IMR-90 (cell line): ENCODE data around the gene PHC3. TPM values are rescaled to one million over a fixed set of nuclear protein-coding genes. Genes with fewer than 3 reads are reported as not detected.

ENCODE experiments used
- ATAC-seq: fragments of 200-7000 bp; cut with Tn5 transposase; 2 replicates; pipeline ENCODE4 v1.9.1; 2020; ENCODE audit warnings: low read depth, mild to moderate bottlenecking, moderate library complexity
- BruUV-seq: library from RNA; stranded (reverse); fragments of 400-500 nt; replicated peaks from 2 replicates; lab custom pipeline; 2021; lab: Mats Ljungman, UMichigan
- CTCF ChIA-PET: fragments of 300-600 bp; formaldehyde crosslinking; extraction: SDS; loops from one replicate; lab custom pipeline; 2021; ENCODE audit warnings: antibody characterized with exemption; lab: Yijun Ruan, JAX
- POLR2A ChIA-PET: fragments of 300-600 bp; sonication (Branson Sonifier 250); formaldehyde crosslinking; loops from one replicate; lab custom pipeline; 2022; ENCODE audit warnings: antibody characterized with exemption; ENCODE audit not compliant: unreplicated experiment; lab: Charles Lee
- DNase-seq: peaks from one replicate; pipeline ENCODE4 v3.0.0; 2013
- H2AFZ ChIP-seq: replicated peaks from 2 replicates; pipeline ENCODE3; 2013; ENCODE audit warnings: low read length, mild to moderate bottlenecking; ENCODE audit not compliant: poor library complexity
- H2AK5ac ChIP-seq: 2 replicates; pipeline ENCODE4 v1.6.1; 2013; ENCODE audit warnings: low read depth, low read length, inconsistent platforms
- H2AK9ac ChIP-seq: replicated peaks from 2 replicates; pipeline ENCODE3; 2013; ENCODE audit warnings: mild to moderate bottlenecking, low read depth, low read length, moderate library complexity; ENCODE audit not compliant: poor library complexity
- H2BK120ac ChIP-seq: 2 replicates; pipeline ENCODE4 v1.6.1; 2013; ENCODE audit warnings: low read depth, low read length, inconsistent platforms
- H2BK15ac ChIP-seq: 3 replicates; pipeline ENCODE4 v1.6.1; 2013; ENCODE audit warnings: low read depth, low read length, inconsistent platforms
- H2BK20ac ChIP-seq: 2 replicates; pipeline ENCODE4 v1.6.1; 2013; ENCODE audit warnings: low read depth, mild to moderate bottlenecking, inconsistent platforms, low read length, moderate library complexity
- H2BK5ac ChIP-seq: 2 replicates; pipeline ENCODE4 v1.6.1; 2013; ENCODE audit warnings: mild to moderate bottlenecking, low read depth, low read length, inconsistent platforms; ENCODE audit not compliant: poor library complexity, severe bottlenecking
- H3K14ac ChIP-seq: replicated peaks from 2 replicates; pipeline ENCODE4 v1.6.1; 2013; ENCODE audit warnings: low read depth, low read length, inconsistent platforms
- H3K18ac ChIP-seq: 2 replicates; pipeline ENCODE4 v1.6.1; 2013; ENCODE audit warnings: low read depth, low read length, control low read depth
- H3K23ac ChIP-seq: 2 replicates; pipeline ENCODE4 v1.6.1; 2013; ENCODE audit warnings: low read depth, low read length, inconsistent platforms
- H3K27ac ChIP-seq: 2 replicates; pipeline ENCODE4 v1.5.1; 2013; ENCODE audit warnings: mild to moderate bottlenecking, control low read depth, low read length; ENCODE audit not compliant: insufficient read depth
- H3K27me3 ChIP-seq: 2 replicates; pipeline ENCODE4 v1.6.1; 2013; ENCODE audit warnings: low read length; ENCODE audit not compliant: control insufficient read depth, insufficient read depth
- H3K36me3 ChIP-seq: 2 replicates; pipeline ENCODE4 v1.6.1; 2013; ENCODE audit warnings: low read length, mixed read lengths; ENCODE audit not compliant: control insufficient read depth, insufficient read depth
- H3K4ac ChIP-seq: 2 replicates; pipeline ENCODE4 v1.6.1; 2013; ENCODE audit warnings: low read depth, low read length, inconsistent platforms
- H3K4me1 ChIP-seq: 2 replicates; pipeline ENCODE4 v1.6.1; 2013; ENCODE audit warnings: low read length, mixed read lengths; ENCODE audit not compliant: control insufficient read depth, insufficient read depth
- H3K4me2 ChIP-seq: 2 replicates; pipeline ENCODE4 v1.6.1; 2013; ENCODE audit warnings: low read depth, mild to moderate bottlenecking, control low read depth, low read length, moderate library complexity
- H3K4me3 ChIP-seq: 2 replicates; pipeline ENCODE4 v1.5.1; 2013; ENCODE audit warnings: low read depth, mild to moderate bottlenecking, control low read depth, low read length, moderate library complexity; ENCODE audit not compliant: insufficient read depth
- H3K56ac ChIP-seq: 2 replicates; pipeline ENCODE4 v1.6.1; 2013; ENCODE audit warnings: low read length, inconsistent platforms; ENCODE audit not compliant: insufficient read depth; ENCODE audit errors: extremely low read depth
- H3K79me1 ChIP-seq, 2 experiments: 2 replicates each; pipeline ENCODE4 v1.6.1; 2013; ENCODE audit warnings: low read length in 2 of 2, inconsistent platforms in 1 of 2, low read depth in 1 of 2
- H3K9ac ChIP-seq: 2 replicates; pipeline ENCODE4 v1.6.1; 2013; ENCODE audit warnings: low read depth, low read length, control low read depth
- H3K9me1 ChIP-seq: 2 replicates; pipeline ENCODE4 v1.6.1; 2013; ENCODE audit warnings: low read length, inconsistent platforms; ENCODE audit not compliant: insufficient read depth
- H3K9me3 ChIP-seq: 2 replicates; pipeline ENCODE4 v1.6.1; 2013; ENCODE audit warnings: low read length; ENCODE audit not compliant: control insufficient read depth, insufficient read depth
- H4K20me1 ChIP-seq: 2 replicates; pipeline ENCODE4 v1.6.1; 2013; ENCODE audit warnings: low read length, inconsistent platforms; ENCODE audit not compliant: insufficient read depth
- H4K5ac ChIP-seq: 2 replicates; pipeline ENCODE4 v1.6.1; 2013; ENCODE audit warnings: mild to moderate bottlenecking, low read depth, low read length, control low read depth
- H4K8ac ChIP-seq, 2 experiments: 2 replicates each; pipeline ENCODE4 v1.6.1; 2013; ENCODE audit warnings: low read depth in 2 of 2, low read length in 2 of 2, control low read depth in 1 of 2, inconsistent platforms in 1 of 2
- H4K91ac ChIP-seq: 2 replicates; pipeline ENCODE4 v1.6.1; 2013; ENCODE audit warnings: low read depth, low read length, inconsistent platforms; ENCODE audit not compliant: insufficient read depth
- BHLHE40 ChIP-seq: fragments of 150-350 bp; IDR thresholded peaks from 2 replicates; pipeline ENCODE4 v1.6.1; 2016; ENCODE audit warnings: mild to moderate bottlenecking, low read depth, low read length
- CTCF ChIP-seq: conservative IDR thresholded peaks from 2 replicates; pipeline ENCODE4 v1.5.1; 2012; ENCODE audit warnings: mild to moderate bottlenecking, low read depth, low read length, improper control_type of control experiment
- RAD21 ChIP-seq: IDR thresholded peaks from 2 replicates; pipeline ENCODE4 v1.6.1; 2012; ENCODE audit warnings: low read length, improper control_type of control experiment
- SMC3 ChIP-seq: fragments of 150-350 bp; IDR thresholded peaks from 2 replicates; pipeline ENCODE4 v1.6.1; 2016; ENCODE audit warnings: low read depth, mild to moderate bottlenecking, antibody characterized with exemption, low read length, moderate library complexity
- USF2 ChIP-seq: fragments of 150-350 bp; IDR thresholded peaks from 2 replicates; pipeline ENCODE4 v1.6.1; 2017; ENCODE audit warnings: mild to moderate bottlenecking, antibody characterized with exemption, low read length, low read depth
- WGBS, 2 experiments: methylation state at CpG; one replicate each; pipeline versions ENCODE4 v1.1.5 to v1.1.7; 2013; ENCODE audit warnings: missing lambda C conversion rate in 2 of 2; ENCODE audit not compliant: insufficient read length in 1 of 2; ENCODE audit errors: extremely low coverage in 2 of 2; 5-methylcytosine and 5-hydroxymethylcytosine counted together
- dilution Hi-C: fragments of 300-500 bp; cut with HindIII; formaldehyde crosslinking; loops from one replicate; pipeline ENCODE4 v1.14.3; 2018; ENCODE audit warnings: low sequenced_read_pairs; ENCODE audit not compliant: unreplicated experiment
- in situ Hi-C: fragments of 300-500 bp; cut with MboI; formaldehyde crosslinking; loops from 3 replicates; pipeline ENCODE4 v1.14.3; 2019; ENCODE audit warnings: low sequenced_read_pairs, inconsistent platforms, mixed read lengths
- intact Hi-C: fragments of 100-400 bp; cut with micrococcal nuclease; formaldehyde crosslinking; loops from 2 replicates; pipeline ENCODE4 v1.10.0; 2022
- polyA plus RNA-seq, 3 experiments: library from polyadenylated mRNA; depleted of rRNA; stranded (reverse); fragments of >200 nt; gene quantifications; 2 replicates each; pipeline ENCODE4 v1.2.3, GENCODE V29; 2012; ENCODE audit warnings: low replicate concordance in 1 of 3
- total RNA-seq: library from RNA; depleted of rRNA; stranded (reverse); fragments of >200 nt; gene quantifications from 2 replicates; pipeline ENCODE4 v1.2.3, GENCODE V29; 2012

The PHC3 gene
- total and polyA plus RNA-seq, 2 of the 4 experiments (the other 2 are of a cell fraction) = 18.3 to 26.3 TPM

- BruUV-seq = no TSS peak
- POLR2A ChIA-PET = no interaction called here
- H3K14ac ChIP-seq = 0 out of 2 replicates have a peak overlapping the region, but pooled peaks have one; percentile 22
- peaks cover 16% of the 10 kb centered on the region; the same call in 1 of the 2 replicates for H4K20me1 ChIP-seq
- H4K8ac ChIP-seq = no peak overlapping the region
- H3K18ac ChIP-seq = no peak overlapping the region
- no peak overlapping the region for H3K4ac ChIP-seq
- no CpG with 5 or more reads among the region's 1 CpG for WGBS, 2 experiments
- in situ Hi-C loops (no loop called here), intact Hi-C loops (no loop called here), dilution Hi-C loops (no loop called here)
- no peak for TF ChIP-seq SMC3
- TF ChIP-seq BHLHE40 = no peak
- no peak for TF ChIP-seq RAD21
- TF ChIP-seq CTCF = no peak
- no peak for TF ChIP-seq USF2
- H2BK20ac ChIP-seq = no peak overlapping the region
- H3K9ac ChIP-seq = peak overlapping the region; percentile 99
- H2BK120ac ChIP-seq = no peak overlapping the region
- H3K27ac ChIP-seq = peak overlapping the region; percentile 47; the same call in 1 of the 2 replicates
- H3K4me1 ChIP-seq = peaks cover 2% of the 10 kb centered on the region; the same call in 1 of the 2 replicates
- H2BK5ac ChIP-seq = no peak overlapping the region
- H2AK9ac ChIP-seq = no peak overlapping the region
- peak overlapping the region; percentile 50; the same call in 1 of the 2 replicates for H3K23ac ChIP-seq
- peaks cover 2% of the 10 kb centered on the region; the same call in 1 of the 2 replicates for H3K9me1 ChIP-seq
- H3K4me2 ChIP-seq = peak overlapping the region; percentile 95
- peak overlapping the region; percentile 95; the same call in 1 of the 2 replicates for H3K56ac ChIP-seq
- no peak for DNase-seq
- no peaks in the 10 kb centered on the region for H3K27me3 ChIP-seq
- no peak overlapping the region for H4K91ac ChIP-seq
- peak overlapping the region; percentile 92 for H3K4me3 ChIP-seq
- H2AK5ac ChIP-seq = no peak overlapping the region
- ATAC-seq = no peak
- CTCF ChIA-PET = interaction anchor here (0.6 kb wide), 1 partner anchor 659 kb away, joined by 3 read pairs; no protein-coding TSS in a partner anchor
- no peaks in the 10 kb centered on the region for H3K9me3 ChIP-seq
- no peak overlapping the region for H2AFZ ChIP-seq
- H2BK15ac ChIP-seq = no peak overlapping the region
- H4K5ac ChIP-seq = no peak overlapping the region
- peaks cover 14 to 23% of the 10 kb centered on the region in 2 experiments for H3K79me1 ChIP-seq
- peaks cover 23% of the 10 kb centered on the region for H3K36me3 ChIP-seq
Observed at GRCh38 chr3:170179432-170179831, 2.1 kb downstream of the PHC3 start.
